HepG2 (cell line): ENCODE data around the gene RPTOR. TPM values are rescaled to one million over a fixed set of nuclear protein-coding genes. Genes with fewer than 3 reads are reported as not detected.

ENCODE experiments used
- ARNT2 ChIP-seq: sonication (generic); formaldehyde crosslinking; IDR thresholded peaks from 2 replicates; pipeline ENCODE4 v1.8.0; 2022; ENCODE audit warnings: mild to moderate bottlenecking, low read depth, missing genetic modification reagents, moderate library complexity
- ASH2L ChIP-seq: fragments of 300-600, 200-600 bp; sonication (generic); IDR thresholded peaks from 2 replicates; pipeline ENCODE4 v1.7.0; 2017; ENCODE audit warnings: low read depth, mild to moderate bottlenecking, moderate library complexity, mixed read lengths, low read length; ENCODE audit not compliant: insufficient read length
- ATF1 ChIP-seq: IDR thresholded peaks from 2 replicates; pipeline ENCODE4 v1.6.1; 2016; ENCODE audit warnings: mild to moderate bottlenecking, control low read depth
- HDAC1 ChIP-seq: sonication (generic); formaldehyde crosslinking; IDR thresholded peaks from 2 replicates; pipeline ENCODE4 v1.5.1; 2020; ENCODE audit warnings: mild to moderate bottlenecking, missing genetic modification reagents
- HNF4G ChIP-seq, 2 experiments: sonication (generic) in 1 of 2; formaldehyde crosslinking in 1 of 2; IDR thresholded peaks; 2 replicates each; pipeline versions ENCODE4 v1.4.0 to v1.6.1; 2011 to 2020; ENCODE audit warnings: borderline replicate concordance in 2 of 2, low read depth in 2 of 2, mild to moderate bottlenecking in 2 of 2, low read length in 1 of 2, missing genetic modification reagents in 1 of 2, moderate library complexity in 1 of 2
- JUND ChIP-seq: sonication (generic); formaldehyde crosslinking; IDR thresholded peaks from 2 replicates; pipeline ENCODE4 v1.8.0; 2022; ENCODE audit warnings: mild to moderate bottlenecking, missing genetic modification reagents
- KDM5B ChIP-seq: sonication (generic); formaldehyde crosslinking; IDR thresholded peaks from 2 replicates; pipeline ENCODE4 v1.4.0; 2020; ENCODE audit warnings: missing genetic modification reagents, mild to moderate bottlenecking, borderline replicate concordance
- KMT2B ChIP-seq: IDR thresholded peaks from 2 replicates; pipeline ENCODE4 v1.6.1; 2016; ENCODE audit warnings: missing genetic modification reagents, missing compliant biosample characterization
- NBN ChIP-seq: fragments of 450-650 bp; conservative IDR thresholded peaks from 2 replicates; pipeline ENCODE4 v1.6.1; 2017
- NFATC3 ChIP-seq: sonication (generic); formaldehyde crosslinking; IDR thresholded peaks from 2 replicates; pipeline ENCODE4 v1.5.1; 2020; ENCODE audit warnings: mild to moderate bottlenecking, missing genetic modification reagents
- ZKSCAN1 ChIP-seq: fragments of 150-350 bp; IDR thresholded peaks from 2 replicates; pipeline ENCODE4 v1.6.1; 2014; ENCODE audit warnings: low read length
- ZNF20 ChIP-seq: sonication (generic); formaldehyde crosslinking; IDR thresholded peaks from 2 replicates; pipeline ENCODE4 v1.4.0; 2020; ENCODE audit warnings: mild to moderate bottlenecking, moderate library complexity, missing genetic modification reagents
- ZNF235 ChIP-seq: sonication (generic); formaldehyde crosslinking; IDR thresholded peaks from 2 replicates; pipeline ENCODE4 v1.8.1; 2023; ENCODE audit warnings: mild to moderate bottlenecking, missing genetic modification reagents, borderline replicate concordance
- ZNF670 ChIP-seq: sonication (generic); formaldehyde crosslinking; IDR thresholded peaks from 2 replicates; pipeline ENCODE4 v1.8.0; 2022; ENCODE audit warnings: mild to moderate bottlenecking, missing genetic modification reagents, borderline replicate concordance
- ZNF674 ChIP-seq: sonication (generic); formaldehyde crosslinking; IDR thresholded peaks from 2 replicates; pipeline ENCODE4 v1.5.0; 2020; ENCODE audit warnings: low read depth, mild to moderate bottlenecking, missing genetic modification reagents
- ZNF704 ChIP-seq: sonication (generic); formaldehyde crosslinking; IDR thresholded peaks from 2 replicates; pipeline ENCODE4 v1.8.1; 2023; ENCODE audit warnings: mild to moderate bottlenecking, inconsistent platforms, moderate library complexity, missing genetic modification reagents, borderline replicate concordance
- polyA plus RNA-seq, 8 experiments: library from polyadenylated mRNA; depleted of rRNA in 3 of 8; stranded (reverse) in 7 of 8; unstranded in 1 of 8; fragments of >200 nt; fragmentation: Illumina TruSeq in 4 of 8; extraction: Trizol in 4 of 8; gene quantifications; 2 replicates each; pipeline versions ENCODE4 v1.2.1 to v1.2.3, GENCODE V29; 2011 to 2016; ENCODE audit warnings: low read depth in 4 of 8, missing spikeins in 1 of 8, mixed read lengths in 1 of 8; ENCODE audit not compliant: insufficient read depth in 1 of 8
- total RNA-seq, 5 experiments: library from RNA; depleted of rRNA; stranded (reverse); fragments of >200 nt; fragmentation: Illumina TruSeq; extraction: Trizol; gene quantifications; 2 replicates each; pipeline ENCODE4 v1.2.3, GENCODE V29; 2016; ENCODE audit warnings: low read depth in 1 of 5
- TF ChIP-seq, protein P1 (sequence below): sonication (generic); formaldehyde crosslinking; IDR thresholded peaks from 2 replicates; pipeline ENCODE4 v1.5.0; 2020; ENCODE audit warnings: mild to moderate bottlenecking, missing genetic modification reagents
- TF ChIP-seq, protein P2 (sequence below): sonication (generic); formaldehyde crosslinking; IDR thresholded peaks from 2 replicates; pipeline ENCODE4 v1.4.0; 2020; ENCODE audit warnings: missing genetic modification reagents, borderline replicate concordance
- TF ChIP-seq, protein P3 (sequence below): sonication (generic); formaldehyde crosslinking; IDR thresholded peaks from 2 replicates; pipeline ENCODE4 v1.4.0; 2020; ENCODE audit warnings: missing genetic modification reagents, mild to moderate bottlenecking, borderline replicate concordance

Gene RPTOR
- total and polyA plus RNA-seq, 2 of the 13 experiments (the other 11 are each of a cell fraction or from before 2014, with no cell fraction given): 6.6 to 25.3 TPM

- TF ChIP-seq HNF4G (IDR thresholded peaks at IDR 0.05; ENCODE audit: borderline replicate concordance, low read depth, low read length) (peak; percentile 42; the same call in 1 of the 2 replicates), HNF4G (CRISPR knock-in tag; IDR thresholded peaks at IDR 0.05; ENCODE audit: borderline replicate concordance, low read depth) (no peak), ZNF674 (no peak), NBN (no peak), KMT2B (CRISPR knock-in tag) (no peak), JUND (CRISPR knock-in tag) (no peak), ARNT2 (CRISPR knock-in tag) (no peak; the same call in 1 of the 2 replicates), ASH2L (peak; percentile 85), ATF1 (CRISPR knock-in tag) (peak; percentile 57), ZNF704 (CRISPR knock-in tag) (no peak), ZNF20 (no peak), ZNF235 (no peak), NFATC3 (CRISPR knock-in tag) (no peak), KDM5B (CRISPR knock-in tag) (no peak), ZNF670 (no peak), HDAC1 (no peak), ZKSCAN1 (no peak)
- TF ChIP-seq, protein P1, sequence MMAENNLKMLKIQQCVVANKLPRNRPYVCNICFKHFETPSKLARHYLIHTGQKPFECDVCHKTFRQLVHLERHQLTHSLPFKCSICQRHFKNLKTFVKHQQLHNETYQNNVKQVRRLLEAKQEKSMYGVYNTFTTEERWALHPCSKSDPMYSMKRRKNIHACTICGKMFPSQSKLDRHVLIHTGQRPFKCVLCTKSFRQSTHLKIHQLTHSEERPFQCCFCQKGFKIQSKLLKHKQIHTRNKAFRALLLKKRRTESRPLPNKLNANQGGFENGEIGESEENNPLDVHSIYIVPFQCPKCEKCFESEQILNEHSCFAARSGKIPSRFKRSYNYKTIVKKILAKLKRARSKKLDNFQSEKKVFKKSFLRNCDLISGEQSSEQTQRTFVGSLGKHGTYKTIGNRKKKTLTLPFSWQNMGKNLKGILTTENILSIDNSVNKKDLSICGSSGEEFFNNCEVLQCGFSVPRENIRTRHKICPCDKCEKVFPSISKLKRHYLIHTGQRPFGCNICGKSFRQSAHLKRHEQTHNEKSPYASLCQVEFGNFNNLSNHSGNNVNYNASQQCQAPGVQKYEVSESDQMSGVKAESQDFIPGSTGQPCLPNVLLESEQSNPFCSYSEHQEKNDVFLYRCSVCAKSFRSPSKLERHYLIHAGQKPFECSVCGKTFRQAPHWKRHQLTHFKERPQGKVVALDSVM: no peak; the same call in 1 of the 2 replicates
- TF ChIP-seq, protein P2, sequence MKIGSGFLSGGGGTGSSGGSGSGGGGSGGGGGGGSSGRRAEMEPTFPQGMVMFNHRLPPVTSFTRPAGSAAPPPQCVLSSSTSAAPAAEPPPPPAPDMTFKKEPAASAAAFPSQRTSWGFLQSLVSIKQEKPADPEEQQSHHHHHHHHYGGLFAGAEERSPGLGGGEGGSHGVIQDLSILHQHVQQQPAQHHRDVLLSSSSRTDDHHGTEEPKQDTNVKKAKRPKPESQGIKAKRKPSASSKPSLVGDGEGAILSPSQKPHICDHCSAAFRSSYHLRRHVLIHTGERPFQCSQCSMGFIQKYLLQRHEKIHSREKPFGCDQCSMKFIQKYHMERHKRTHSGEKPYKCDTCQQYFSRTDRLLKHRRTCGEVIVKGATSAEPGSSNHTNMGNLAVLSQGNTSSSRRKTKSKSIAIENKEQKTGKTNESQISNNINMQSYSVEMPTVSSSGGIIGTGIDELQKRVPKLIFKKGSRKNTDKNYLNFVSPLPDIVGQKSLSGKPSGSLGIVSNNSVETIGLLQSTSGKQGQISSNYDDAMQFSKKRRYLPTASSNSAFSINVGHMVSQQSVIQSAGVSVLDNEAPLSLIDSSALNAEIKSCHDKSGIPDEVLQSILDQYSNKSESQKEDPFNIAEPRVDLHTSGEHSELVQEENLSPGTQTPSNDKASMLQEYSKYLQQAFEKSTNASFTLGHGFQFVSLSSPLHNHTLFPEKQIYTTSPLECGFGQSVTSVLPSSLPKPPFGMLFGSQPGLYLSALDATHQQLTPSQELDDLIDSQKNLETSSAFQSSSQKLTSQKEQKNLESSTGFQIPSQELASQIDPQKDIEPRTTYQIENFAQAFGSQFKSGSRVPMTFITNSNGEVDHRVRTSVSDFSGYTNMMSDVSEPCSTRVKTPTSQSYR: no peak; the same call in 1 of the 2 replicates
- TF ChIP-seq, protein P3, sequence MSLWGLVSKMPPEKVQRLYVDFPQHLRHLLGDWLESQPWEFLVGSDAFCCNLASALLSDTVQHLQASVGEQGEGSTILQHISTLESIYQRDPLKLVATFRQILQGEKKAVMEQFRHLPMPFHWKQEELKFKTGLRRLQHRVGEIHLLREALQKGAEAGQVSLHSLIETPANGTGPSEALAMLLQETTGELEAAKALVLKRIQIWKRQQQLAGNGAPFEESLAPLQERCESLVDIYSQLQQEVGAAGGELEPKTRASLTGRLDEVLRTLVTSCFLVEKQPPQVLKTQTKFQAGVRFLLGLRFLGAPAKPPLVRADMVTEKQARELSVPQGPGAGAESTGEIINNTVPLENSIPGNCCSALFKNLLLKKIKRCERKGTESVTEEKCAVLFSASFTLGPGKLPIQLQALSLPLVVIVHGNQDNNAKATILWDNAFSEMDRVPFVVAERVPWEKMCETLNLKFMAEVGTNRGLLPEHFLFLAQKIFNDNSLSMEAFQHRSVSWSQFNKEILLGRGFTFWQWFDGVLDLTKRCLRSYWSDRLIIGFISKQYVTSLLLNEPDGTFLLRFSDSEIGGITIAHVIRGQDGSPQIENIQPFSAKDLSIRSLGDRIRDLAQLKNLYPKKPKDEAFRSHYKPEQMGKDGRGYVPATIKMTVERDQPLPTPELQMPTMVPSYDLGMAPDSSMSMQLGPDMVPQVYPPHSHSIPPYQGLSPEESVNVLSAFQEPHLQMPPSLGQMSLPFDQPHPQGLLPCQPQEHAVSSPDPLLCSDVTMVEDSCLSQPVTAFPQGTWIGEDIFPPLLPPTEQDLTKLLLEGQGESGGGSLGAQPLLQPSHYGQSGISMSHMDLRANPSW (CRISPR knock-in tag): no peak
These were observed 128.7 kb downstream of the RPTOR start (continued) for GRCh38 chr17:80673152-80673920.
